GM12878 (cell line): ENCODE results near the gene MEIG1. TPM values are rescaled to one million over a fixed set of nuclear protein-coding genes. Genes with fewer than 3 reads are reported as not detected.

Experiments
- HDAC2 ChIP-seq: fragments of 200-600 bp; sonication (generic); IDR thresholded peaks from 2 replicates; pipeline ENCODE4 v1.6.1; 2017
- LARP7 ChIP-seq: fragments of 450-650 bp; IDR thresholded peaks from 2 replicates; pipeline ENCODE4 v1.6.1; 2017; ENCODE audit warnings: mild to moderate bottlenecking
- PAX5 ChIP-seq: IDR thresholded peaks from 2 replicates; pipeline ENCODE4 v1.6.1; 2011; ENCODE audit warnings: low read depth, low read length, borderline replicate concordance
- POLR2AphosphoS5 ChIP-seq: IDR thresholded peaks from 2 replicates; pipeline ENCODE4 v1.6.1; 2011; ENCODE audit warnings: mild to moderate bottlenecking, low read length, inconsistent platforms
- POU2F2 ChIP-seq: IDR thresholded peaks from 3 replicates; pipeline ENCODE4 v1.6.1; 2011; ENCODE audit warnings: low read depth, mild to moderate bottlenecking, low read length, borderline replicate concordance
- SMAD5 ChIP-seq: IDR thresholded peaks from 2 replicates; pipeline ENCODE4 v1.6.1; 2016; ENCODE audit warnings: antibody characterized with exemption, low read depth
- SMARCA5 ChIP-seq: fragments of 450-650 bp; IDR thresholded peaks from 2 replicates; pipeline ENCODE4 v1.6.1; 2017; ENCODE audit warnings: mild to moderate bottlenecking
- WRNIP1 ChIP-seq: IDR thresholded peaks from 2 replicates; pipeline ENCODE4 v1.6.1; 2011; ENCODE audit warnings: low read depth, low read length, improper control_type of control experiment, borderline replicate concordance
- ZNF207 ChIP-seq: fragments of 450-650 bp; IDR thresholded peaks from 2 replicates; pipeline ENCODE4 v1.6.1; 2014; ENCODE audit warnings: antibody characterized with exemption, mild to moderate bottlenecking, borderline replicate concordance
- polyA plus RNA-seq, 11 experiments: library from polyadenylated mRNA; depleted of rRNA in 4 of 11; unstranded in 6 of 11; stranded (reverse) in 5 of 11; fragments of >200 nt; fragmentation: Nextera tagmentation in 4 of 11; fragmentation: Illumina TruSeq in 1 of 11; extraction: Ambion mirVana in 4 of 11; extraction: Trizol in 1 of 11; gene quantifications; 1 replicate in 1 of 11; 2 replicates in 10 of 11; pipeline versions ENCODE4 v1.2.1 to v1.2.3, GENCODE V29; 2011 to 2016; ENCODE audit warnings: inconsistent platforms in 2 of 11, missing spikeins in 2 of 11, low read depth in 1 of 11
- total RNA-seq, 4 experiments: library from RNA; depleted of rRNA in 3 of 4; stranded (reverse); fragments of >200 nt in 3 of 4; fragmentation: Illumina TruSeq in 1 of 4; extraction: Trizol in 1 of 4; gene quantifications; 2 replicates each; pipeline versions ENCODE4 v1.2.1 to v1.2.3, GENCODE V29; 2013 to 2021
- TF ChIP-seq, protein P1 (sequence below): IDR thresholded peaks from 2 replicates; pipeline ENCODE4 v1.6.1; 2012; ENCODE audit warnings: low read depth, low read length, improper control_type of control experiment

The MEIG1 gene
- total and polyA plus RNA-seq, 10 of the 15 experiments (the other 5 are each of a cell fraction or from before 2014, with no cell fraction given): 0.13 to 1.9 (median 0.80) TPM; not detected in 2

DNA sequence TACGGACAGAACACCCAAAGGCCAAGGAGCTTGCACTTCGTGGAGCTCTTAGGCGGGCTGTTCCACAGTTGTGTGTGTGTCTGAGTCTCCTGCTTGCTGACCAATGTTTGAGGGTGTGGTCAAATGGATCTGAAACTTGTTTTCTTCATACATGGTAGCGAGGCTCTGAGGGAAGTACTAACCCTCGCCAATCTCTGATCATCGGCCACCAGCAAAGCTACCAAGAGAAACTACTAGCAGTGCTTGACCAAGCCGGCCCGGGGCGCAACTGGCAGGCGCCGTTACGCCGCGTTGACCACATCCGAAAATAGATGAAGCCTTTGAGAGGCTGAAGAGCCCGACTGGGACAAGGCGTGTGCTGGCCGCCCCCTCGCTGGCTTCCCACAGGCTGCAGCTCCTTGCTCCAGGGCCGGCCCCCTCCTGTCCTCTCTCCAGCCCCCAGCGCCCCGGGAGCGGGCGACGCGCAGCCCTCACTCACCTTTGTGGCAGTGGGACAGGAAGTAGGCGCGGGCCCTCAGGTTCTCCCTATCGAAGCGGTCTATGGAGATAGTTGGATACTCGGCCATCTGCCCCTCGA lies 5.7 kb upstream of the MEIG1 start (continued):
- 0 out of 2 replicates have a peak, but pooled peaks have one; percentile 26 for TF ChIP-seq SMARCA5
- TF ChIP-seq WRNIP1: no peak
- peak; percentile 54; the same call in 1 of the 2 replicates for TF ChIP-seq LARP7
- peak; percentile 59; the same call in 1 of the 2 replicates for TF ChIP-seq PAX5
- TF ChIP-seq, protein P1, sequence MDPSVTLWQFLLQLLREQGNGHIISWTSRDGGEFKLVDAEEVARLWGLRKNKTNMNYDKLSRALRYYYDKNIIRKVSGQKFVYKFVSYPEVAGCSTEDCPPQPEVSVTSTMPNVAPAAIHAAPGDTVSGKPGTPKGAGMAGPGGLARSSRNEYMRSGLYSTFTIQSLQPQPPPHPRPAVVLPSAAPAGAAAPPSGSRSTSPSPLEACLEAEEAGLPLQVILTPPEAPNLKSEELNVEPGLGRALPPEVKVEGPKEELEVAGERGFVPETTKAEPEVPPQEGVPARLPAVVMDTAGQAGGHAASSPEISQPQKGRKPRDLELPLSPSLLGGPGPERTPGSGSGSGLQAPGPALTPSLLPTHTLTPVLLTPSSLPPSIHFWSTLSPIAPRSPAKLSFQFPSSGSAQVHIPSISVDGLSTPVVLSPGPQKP: no peak; the same call in 1 of the 2 replicates
- TF ChIP-seq HDAC2: no peak
- peak; percentile 66 for TF ChIP-seq POLR2AphosphoS5
- TF ChIP-seq POU2F2: 0 out of 3 replicates have a peak, but pooled peaks have one; percentile 15
- TF ChIP-seq ZNF207: 0 out of 2 replicates have a peak, but pooled peaks have one; percentile 25
- no peak for TF ChIP-seq SMAD5
